Peyer's patch (tissue), 4 donors: ENCODE results near the gene DGKA.
"Not testable (repeated sequence)": the region's sequence is repeated elsewhere in the genome, so short reads cannot be mapped to it uniquely, and the experiment has no call there.

Experiments
- POLR2A ChIP-seq, 2 donors: fragments of 450-650 bp; IDR thresholded peaks; one replicate each; pipeline ENCODE4 v1.5.1; 2017; ENCODE audit warnings: antibody characterized with exemption in 2 of 2, mild to moderate bottlenecking in 2 of 2, moderate library complexity in 2 of 2
- TF ChIP-seq, protein P1 (sequence below), 6 experiments: fragments of 450-650 bp in 4 of 6; fragments of 200-600 bp in 2 of 6; sonication (generic) in 1 of 6; IDR thresholded peaks; one replicate each; pipeline ENCODE4 v1.5.1; 2017 to 2019; ENCODE audit warnings: antibody characterized with exemption in 6 of 6, mild to moderate bottlenecking in 3 of 6, moderate library complexity in 1 of 6

DNA sequence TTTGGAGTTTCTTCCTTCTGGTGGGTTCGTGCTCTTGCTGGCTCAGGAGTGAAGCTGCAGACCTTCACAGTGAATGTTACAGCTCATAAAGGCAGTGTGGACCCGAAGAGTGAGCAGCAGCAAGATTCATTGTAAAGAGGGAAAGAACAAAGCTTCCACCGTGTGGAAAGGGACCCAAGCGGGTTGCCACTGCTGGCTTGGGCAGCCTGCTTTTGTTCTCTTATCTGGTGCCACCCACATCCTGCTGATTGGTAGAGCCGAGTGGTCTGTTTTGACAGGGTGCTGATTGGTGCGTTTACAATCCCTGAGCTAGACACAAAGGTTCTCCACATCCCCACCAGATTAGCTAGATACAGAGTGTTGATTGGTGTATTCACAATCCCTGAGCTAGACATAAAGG, 68.6 kb downstream of the DGKA start:
- TF ChIP-seq, protein P1, sequence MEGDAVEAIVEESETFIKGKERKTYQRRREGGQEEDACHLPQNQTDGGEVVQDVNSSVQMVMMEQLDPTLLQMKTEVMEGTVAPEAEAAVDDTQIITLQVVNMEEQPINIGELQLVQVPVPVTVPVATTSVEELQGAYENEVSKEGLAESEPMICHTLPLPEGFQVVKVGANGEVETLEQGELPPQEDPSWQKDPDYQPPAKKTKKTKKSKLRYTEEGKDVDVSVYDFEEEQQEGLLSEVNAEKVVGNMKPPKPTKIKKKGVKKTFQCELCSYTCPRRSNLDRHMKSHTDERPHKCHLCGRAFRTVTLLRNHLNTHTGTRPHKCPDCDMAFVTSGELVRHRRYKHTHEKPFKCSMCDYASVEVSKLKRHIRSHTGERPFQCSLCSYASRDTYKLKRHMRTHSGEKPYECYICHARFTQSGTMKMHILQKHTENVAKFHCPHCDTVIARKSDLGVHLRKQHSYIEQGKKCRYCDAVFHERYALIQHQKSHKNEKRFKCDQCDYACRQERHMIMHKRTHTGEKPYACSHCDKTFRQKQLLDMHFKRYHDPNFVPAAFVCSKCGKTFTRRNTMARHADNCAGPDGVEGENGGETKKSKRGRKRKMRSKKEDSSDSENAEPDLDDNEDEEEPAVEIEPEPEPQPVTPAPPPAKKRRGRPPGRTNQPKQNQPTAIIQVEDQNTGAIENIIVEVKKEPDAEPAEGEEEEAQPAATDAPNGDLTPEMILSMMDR (IDR thresholded peaks at IDR 0.05) = not testable (repeated sequence)
- not testable (repeated sequence) for TF ChIP-seq POLR2A (IDR thresholded peaks at IDR 0.05)
